ENCODE results near the gene ANKIB1.
"Not testable (repeated sequence)": the region's sequence is repeated elsewhere in the genome, so short reads cannot be mapped to it uniquely, and the experiment has no call there.

The ANKIB1 gene

DNA sequence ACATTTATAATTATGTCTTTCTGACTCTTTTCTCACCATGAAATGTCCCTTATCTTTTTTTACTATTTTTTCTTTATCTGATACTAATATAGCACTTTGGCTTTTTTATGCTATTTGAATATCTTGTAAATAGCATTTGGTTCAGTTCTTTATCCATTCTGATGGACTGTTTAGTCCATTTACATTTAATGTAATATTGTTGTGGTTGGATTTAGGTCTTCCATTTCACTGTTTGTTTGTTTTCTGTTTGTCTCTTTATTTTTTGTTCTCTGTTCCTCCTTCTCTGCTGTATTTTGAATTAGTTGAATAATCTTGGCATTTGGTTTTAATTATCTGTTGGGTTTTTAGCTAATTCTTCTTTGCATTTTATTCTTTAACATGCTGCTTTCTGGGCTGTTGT, 89.8 kb downstream of the ANKIB1 start:
- Histone ChIP-seq H3K4me3 (ENCODE audit: low read depth, low read length) (no peak overlapping the region), H3K4me1 (ENCODE audit: control insufficient read depth, insufficient read depth, low read length) (no peaks in the 10 kb centered on the region), H3K27me3 (ENCODE audit: control insufficient read depth, insufficient read depth, low read length) (no peaks in the 10 kb centered on the region), H3K9me3 (ENCODE audit: control insufficient read depth, insufficient read depth, low read length) (no peaks in the 10 kb centered on the region), H3K9ac (ENCODE audit: low read depth, low read length) (no peak overlapping the region), H3K36me3 (ENCODE audit: control insufficient read depth, insufficient read depth, low read length) (no peaks in the 10 kb centered on the region)

DNA sequence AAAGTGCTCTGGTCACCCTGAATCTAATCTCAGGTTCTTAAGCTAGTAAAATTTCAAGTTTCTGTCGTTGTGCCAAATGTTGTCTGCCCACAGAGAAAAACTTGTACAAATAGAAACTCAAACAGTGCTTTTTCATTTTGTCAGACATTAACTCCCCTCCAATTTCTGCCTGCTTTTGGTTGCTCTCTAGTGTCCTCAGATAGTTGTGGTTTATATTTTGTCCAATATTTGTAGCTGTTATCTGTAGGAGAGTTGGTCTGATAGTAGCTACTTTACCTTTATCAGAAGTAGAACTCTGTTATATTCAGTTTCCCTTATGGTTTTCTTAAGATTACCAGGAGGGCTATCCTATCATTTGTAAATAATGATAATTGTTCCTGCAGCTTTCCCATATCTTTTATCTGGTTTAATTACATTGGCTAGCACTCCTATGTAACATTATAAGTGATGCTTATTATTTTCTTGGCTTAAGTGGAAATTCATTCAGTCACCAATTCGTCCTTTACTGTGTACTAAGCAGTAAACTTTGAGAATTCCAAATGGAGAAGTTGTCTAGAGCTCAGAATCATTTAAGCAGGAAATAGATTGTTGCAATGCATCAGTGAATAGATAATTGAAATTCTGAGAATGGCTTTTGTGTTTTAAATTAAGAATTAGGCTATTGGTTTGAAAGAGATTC, 91.0 kb downstream of the ANKIB1 start:
- Histone ChIP-seq H3K27me3 (ENCODE audit: control insufficient read depth, insufficient read depth, low read length) (no peaks in the 10 kb centered on the region), H3K4me1 (ENCODE audit: control insufficient read depth, insufficient read depth, low read length) (no peaks in the 10 kb centered on the region), H3K9ac (ENCODE audit: low read depth, low read length) (no peak overlapping the region), H3K36me3 (ENCODE audit: control insufficient read depth, insufficient read depth, low read length) (no peaks in the 10 kb centered on the region), H3K4me3 (ENCODE audit: low read depth, low read length) (no peak overlapping the region), H3K9me3 (ENCODE audit: control insufficient read depth, insufficient read depth, low read length) (no peaks in the 10 kb centered on the region)

DNA sequence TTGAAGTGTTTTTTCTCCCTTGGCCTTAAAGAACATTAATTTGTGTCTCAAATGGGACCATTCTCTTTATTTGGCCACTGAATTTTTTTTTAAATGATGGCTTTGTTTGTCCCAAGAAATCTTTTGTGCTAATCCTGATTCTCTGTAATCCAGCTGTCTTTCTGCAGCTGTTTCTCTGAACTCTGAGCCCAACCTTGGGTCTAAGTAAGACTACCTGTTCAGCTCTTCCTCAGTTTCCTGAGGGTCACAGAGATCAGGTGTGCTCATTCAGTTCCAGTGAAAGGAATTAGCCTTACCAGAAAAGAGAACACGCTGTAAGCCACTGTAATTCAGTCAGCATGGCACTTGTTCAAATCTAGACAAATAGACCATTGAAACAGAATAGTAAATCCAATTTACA, 94.2 kb downstream of the ANKIB1 start:
- no peaks in the 10 kb centered on the region for H3K36me3 ChIP-seq (ENCODE audit: control insufficient read depth, insufficient read depth, low read length)
- H3K4me3 ChIP-seq (ENCODE audit: low read depth, low read length) = no peak overlapping the region
- no peaks in the 10 kb centered on the region for H3K27me3 ChIP-seq (ENCODE audit: control insufficient read depth, insufficient read depth, low read length)
- no peaks in the 10 kb centered on the region for H3K9me3 ChIP-seq (ENCODE audit: control insufficient read depth, insufficient read depth, low read length)
- H3K4me1 ChIP-seq (ENCODE audit: control insufficient read depth, insufficient read depth, low read length) = no peaks in the 10 kb centered on the region
- H3K9ac ChIP-seq (ENCODE audit: low read depth, low read length) = no peak overlapping the region

GRCh38 chr7:92343714-92344113, 97.9 kb downstream of the ANKIB1 start:
- no peaks in the 10 kb centered on the region for H3K9me3 ChIP-seq (ENCODE audit: control insufficient read depth, insufficient read depth, low read length)
- H3K4me3 ChIP-seq (ENCODE audit: low read depth, low read length) = no peak overlapping the region
- H3K4me1 ChIP-seq (ENCODE audit: control insufficient read depth, insufficient read depth, low read length) = no peaks in the 10 kb centered on the region
- no peaks in the 10 kb centered on the region for H3K27me3 ChIP-seq (ENCODE audit: control insufficient read depth, insufficient read depth, low read length)
- no peaks in the 10 kb centered on the region for H3K36me3 ChIP-seq (ENCODE audit: control insufficient read depth, insufficient read depth, low read length)
- H3K9ac ChIP-seq (ENCODE audit: low read depth, low read length) = no peak overlapping the region

- no peaks in the 10 kb centered on the region for H3K9me3 ChIP-seq (ENCODE audit: control insufficient read depth, insufficient read depth, low read length)
- H3K9ac ChIP-seq (ENCODE audit: low read depth, low read length) = no peak overlapping the region
- H3K4me3 ChIP-seq (ENCODE audit: low read depth, low read length) = no peak overlapping the region
- H3K4me1 ChIP-seq (ENCODE audit: control insufficient read depth, insufficient read depth, low read length) = no peaks in the 10 kb centered on the region
- no peaks in the 10 kb centered on the region for H3K27me3 ChIP-seq (ENCODE audit: control insufficient read depth, insufficient read depth, low read length)
- H3K36me3 ChIP-seq (ENCODE audit: control insufficient read depth, insufficient read depth, low read length) = no peaks in the 10 kb centered on the region
Measured at GRCh38 chr7:92352009-92352408, 106.2 kb downstream of the ANKIB1 start.

DNA sequence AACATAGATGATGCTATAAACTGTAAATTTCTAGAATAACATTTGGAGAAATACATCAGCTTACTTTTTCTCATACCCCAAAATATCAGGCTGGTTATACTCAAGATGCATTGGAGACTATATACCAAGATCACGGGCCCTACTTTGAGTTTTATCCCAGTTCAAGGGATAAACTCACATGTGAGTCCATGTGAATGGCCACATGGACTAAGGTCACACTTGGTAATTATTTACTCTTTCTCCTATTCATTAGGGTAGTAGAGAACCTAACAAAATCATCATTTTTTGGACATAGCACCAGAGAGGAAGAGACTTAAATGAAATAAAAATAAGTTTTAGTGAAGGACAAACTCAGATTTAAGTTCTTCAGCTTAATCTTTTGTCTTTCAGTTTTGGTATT, 108.4 kb downstream of the ANKIB1 start:
- Histone ChIP-seq H3K4me3 (ENCODE audit: low read depth, low read length) (no peak overlapping the region), H3K9ac (ENCODE audit: low read depth, low read length) (no peak overlapping the region), H3K9me3 (ENCODE audit: control insufficient read depth, insufficient read depth, low read length) (no peaks in the 10 kb centered on the region), H3K36me3 (ENCODE audit: control insufficient read depth, insufficient read depth, low read length) (no peaks in the 10 kb centered on the region), H3K27me3 (ENCODE audit: control insufficient read depth, insufficient read depth, low read length) (no peaks in the 10 kb centered on the region), H3K4me1 (ENCODE audit: control insufficient read depth, insufficient read depth, low read length) (no peaks in the 10 kb centered on the region)

DNA sequence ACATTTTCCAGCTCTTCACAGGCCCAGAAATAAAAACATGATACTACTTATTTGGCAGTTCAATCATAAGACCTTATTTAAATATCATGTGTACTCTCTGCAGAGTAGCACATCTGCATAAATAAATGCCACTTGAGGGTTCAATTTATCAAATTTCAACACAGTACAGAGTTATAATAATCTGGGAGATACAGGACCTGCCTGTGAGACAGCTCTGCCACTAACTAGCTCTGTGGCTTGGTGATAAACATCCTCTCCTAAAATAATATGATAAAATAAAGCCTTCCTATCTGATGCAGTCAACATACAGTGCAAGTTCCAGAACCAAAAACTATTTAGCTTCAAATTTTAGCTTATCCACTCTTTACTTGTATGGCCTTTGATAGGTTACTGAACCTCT, 110.6 kb downstream of the ANKIB1 start:
- Histone ChIP-seq H3K36me3 (ENCODE audit: control insufficient read depth, insufficient read depth, low read length) (no peaks in the 10 kb centered on the region), H3K4me3 (ENCODE audit: low read depth, low read length) (no peak overlapping the region), H3K4me1 (ENCODE audit: control insufficient read depth, insufficient read depth, low read length) (no peaks in the 10 kb centered on the region), H3K27me3 (ENCODE audit: control insufficient read depth, insufficient read depth, low read length) (no peaks in the 10 kb centered on the region), H3K9me3 (ENCODE audit: control insufficient read depth, insufficient read depth, low read length) (no peaks in the 10 kb centered on the region), H3K9ac (ENCODE audit: low read depth, low read length) (no peak overlapping the region)

- Histone ChIP-seq H3K9me3 (ENCODE audit: control insufficient read depth, insufficient read depth, low read length) (no peaks in the 10 kb centered on the region), H3K36me3 (ENCODE audit: control insufficient read depth, insufficient read depth, low read length) (no peaks in the 10 kb centered on the region), H3K27me3 (ENCODE audit: control insufficient read depth, insufficient read depth, low read length) (no peaks in the 10 kb centered on the region), H3K4me1 (ENCODE audit: control insufficient read depth, insufficient read depth, low read length) (no peaks in the 10 kb centered on the region), H3K4me3 (ENCODE audit: low read depth, low read length) (no peak overlapping the region), H3K9ac (ENCODE audit: low read depth, low read length) (peak overlapping the region; percentile 18)
Measured at GRCh38 chr7:92357260-92357659, 111.5 kb downstream of the ANKIB1 start.

GRCh38 chr7:92359179-92359578, 113.4 kb downstream of the ANKIB1 start:
- H3K4me1 ChIP-seq (ENCODE audit: control insufficient read depth, insufficient read depth, low read length); H3K27me3 ChIP-seq (ENCODE audit: control insufficient read depth, insufficient read depth, low read length); H3K4me3 ChIP-seq (ENCODE audit: low read depth, low read length); H3K36me3 ChIP-seq (ENCODE audit: control insufficient read depth, insufficient read depth, low read length); H3K9ac ChIP-seq (ENCODE audit: low read depth, low read length); H3K9me3 ChIP-seq (ENCODE audit: control insufficient read depth, insufficient read depth, low read length): not testable (repeated sequence)

GRCh38 chr7:92359801-92360200, 114.0 kb downstream of the ANKIB1 start:
- Histone ChIP-seq H3K4me3 (ENCODE audit: low read depth, low read length) (no peak overlapping the region), H3K27me3 (ENCODE audit: control insufficient read depth, insufficient read depth, low read length) (no peaks in the 10 kb centered on the region), H3K4me1 (ENCODE audit: control insufficient read depth, insufficient read depth, low read length) (no peaks in the 10 kb centered on the region), H3K36me3 (ENCODE audit: control insufficient read depth, insufficient read depth, low read length) (no peaks in the 10 kb centered on the region), H3K9me3 (ENCODE audit: control insufficient read depth, insufficient read depth, low read length) (no peaks in the 10 kb centered on the region), H3K9ac (ENCODE audit: low read depth, low read length) (no peak overlapping the region)

- Histone ChIP-seq H3K36me3 (ENCODE audit: control insufficient read depth, insufficient read depth, low read length) (no peaks in the 10 kb centered on the region), H3K27me3 (ENCODE audit: control insufficient read depth, insufficient read depth, low read length) (no peaks in the 10 kb centered on the region), H3K4me1 (ENCODE audit: control insufficient read depth, insufficient read depth, low read length) (no peaks in the 10 kb centered on the region), H3K9ac (ENCODE audit: low read depth, low read length) (no peak overlapping the region), H3K4me3 (ENCODE audit: low read depth, low read length) (no peak overlapping the region), H3K9me3 (ENCODE audit: control insufficient read depth, insufficient read depth, low read length) (no peaks in the 10 kb centered on the region)
Measured at GRCh38 chr7:92360387-92360786, 114.6 kb downstream of the ANKIB1 start.

GRCh38 chr7:92362131-92362530, 116.4 kb downstream of the ANKIB1 start:
- H3K4me1 ChIP-seq (ENCODE audit: control insufficient read depth, insufficient read depth, low read length) = no peaks in the 10 kb centered on the region
- H3K9ac ChIP-seq (ENCODE audit: low read depth, low read length) = no peak overlapping the region
- no peaks in the 10 kb centered on the region for H3K9me3 ChIP-seq (ENCODE audit: control insufficient read depth, insufficient read depth, low read length)
- H3K27me3 ChIP-seq (ENCODE audit: control insufficient read depth, insufficient read depth, low read length) = no peaks in the 10 kb centered on the region
- no peak overlapping the region for H3K4me3 ChIP-seq (ENCODE audit: low read depth, low read length)
- no peaks in the 10 kb centered on the region for H3K36me3 ChIP-seq (ENCODE audit: control insufficient read depth, insufficient read depth, low read length)

All from iPS-15b (cell line).